ENCODE measurements around the gene WDR62.

The WDR62 gene

DNA sequence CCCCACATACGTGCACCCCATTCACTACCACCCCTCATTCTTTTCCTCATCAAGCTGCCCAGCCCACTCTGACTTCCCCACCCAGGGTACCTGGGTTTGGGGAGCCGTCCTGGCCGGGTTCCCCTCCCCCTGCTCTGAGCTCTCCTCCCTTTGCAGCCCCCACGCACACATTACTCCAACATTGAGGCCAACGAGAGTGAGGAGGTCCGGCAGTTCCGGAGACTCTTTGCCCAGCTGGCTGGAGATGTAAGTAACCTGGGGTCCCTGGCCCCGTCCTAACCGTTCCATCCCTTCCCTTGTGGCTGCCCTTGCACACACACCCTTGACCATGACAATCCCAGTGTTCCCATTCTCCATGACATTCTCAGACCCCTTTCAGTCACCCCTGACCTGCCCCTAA lies 87.8 kb downstream of the WDR62 start:
- Histone ChIP-seq H3K27ac (ENCODE audit: low read length) (no peak overlapping the region), H3K36me3 (ENCODE audit: control insufficient read depth in 2 of 2, insufficient read depth in 2 of 2, low read length in 2 of 2) (peaks cover 30 to 32% of the 10 kb centered on the region in 2 donors)

GRCh38 chr19:36144624-36145023 lies 89.9 kb downstream of the WDR62 start:
- peaks cover 8% of the 10 kb centered on the region for H3K4me1 ChIP-seq (ENCODE audit: control insufficient read depth, insufficient read depth, low read length)
- H3K36me3 ChIP-seq (ENCODE audit: control insufficient read depth in 2 of 2, insufficient read depth in 2 of 2, low read length in 2 of 2): peaks cover 38 to 45% of the 10 kb centered on the region in 2 donors
- no peak overlapping the region for H3K9ac ChIP-seq (ENCODE audit: low read length in 2 of 2)
- no peak overlapping the region for H3K4me3 ChIP-seq (ENCODE audit: low read length in 2 of 2)
- no peak overlapping the region for H3K27ac ChIP-seq (ENCODE audit: low read length)
- no peaks in the 10 kb centered on the region for H3K9me3 ChIP-seq (ENCODE audit: control insufficient read depth in 2 of 2, low read length in 2 of 2)
- no peaks in the 10 kb centered on the region for H3K27me3 ChIP-seq (ENCODE audit: control insufficient read depth in 1 of 2, insufficient read depth in 2 of 2, low read length in 2 of 2)

More for the DNA sequence above, 87.8 kb downstream of the WDR62 start:
- Histone ChIP-seq H3K9ac (ENCODE audit: low read length in 2 of 2) (no peak overlapping the region), H3K4me3 (ENCODE audit: low read length in 2 of 2) (no peak overlapping the region), H3K4me1 (ENCODE audit: control insufficient read depth, insufficient read depth, low read length) (peaks cover 13% of the 10 kb centered on the region), H3K9me3 (ENCODE audit: control insufficient read depth in 2 of 2, low read length in 2 of 2) (no peaks in the 10 kb centered on the region), H3K27me3 (ENCODE audit: control insufficient read depth in 1 of 2, insufficient read depth in 2 of 2, low read length in 2 of 2) (no peaks in the 10 kb centered on the region)

GRCh38 chr19:36149673-36150406 lies 95.1 kb downstream of the WDR62 start:
- Histone ChIP-seq H3K27ac (ENCODE audit: low read length) (no peak overlapping the region), H3K27me3 (ENCODE audit: control insufficient read depth in 1 of 2, insufficient read depth in 2 of 2, low read length in 2 of 2) (no peaks in the 10 kb centered on the region), H3K36me3 (ENCODE audit: control insufficient read depth in 2 of 2, insufficient read depth in 2 of 2, low read length in 2 of 2) (peaks cover 36 to 39% of the 10 kb centered on the region in 2 donors), H3K9me3 (ENCODE audit: control insufficient read depth in 2 of 2, low read length in 2 of 2) (no peaks in the 10 kb centered on the region), H3K9ac (ENCODE audit: low read length in 2 of 2) (no peak overlapping the region), H3K4me1 (ENCODE audit: control insufficient read depth, insufficient read depth, low read length) (peaks cover 15% of the 10 kb centered on the region), H3K4me3 (ENCODE audit: low read length in 2 of 2) (no peak overlapping the region)

DNA sequence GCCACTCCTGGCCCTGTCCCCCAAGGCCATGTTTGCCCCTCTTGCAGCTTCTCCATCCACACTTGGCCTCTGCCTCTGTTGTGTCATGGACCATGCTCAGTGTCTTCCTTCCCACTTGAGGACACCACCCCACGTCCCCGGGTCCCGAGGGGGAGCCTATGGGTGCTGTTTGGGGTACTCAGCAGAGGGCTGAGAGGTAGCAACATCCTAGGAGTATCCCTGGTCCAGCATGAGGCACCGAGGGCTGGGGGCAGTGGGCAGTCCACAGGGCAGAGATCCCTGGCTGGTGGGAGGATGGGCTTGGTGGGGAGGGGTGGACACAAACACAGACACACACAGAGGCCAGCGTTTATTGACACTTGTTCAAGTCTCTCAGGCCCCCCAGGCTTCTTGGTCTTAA lies 95.9 kb downstream of the WDR62 start:
- Histone ChIP-seq H3K4me3 (ENCODE audit: low read length in 2 of 2) (no peak overlapping the region), H3K4me1 (ENCODE audit: control insufficient read depth, insufficient read depth, low read length) (peaks cover 15% of the 10 kb centered on the region), H3K9me3 (ENCODE audit: control insufficient read depth in 2 of 2, low read length in 2 of 2) (no peaks in the 10 kb centered on the region), H3K36me3 (ENCODE audit: control insufficient read depth in 2 of 2, insufficient read depth in 2 of 2, low read length in 2 of 2) (peaks cover 32 to 38% of the 10 kb centered on the region in 2 donors), H3K27me3 (ENCODE audit: control insufficient read depth in 1 of 2, insufficient read depth in 2 of 2, low read length in 2 of 2) (no peaks in the 10 kb centered on the region), H3K27ac (ENCODE audit: low read length) (peak overlapping the region; percentile 94), H3K9ac (ENCODE audit: low read length in 2 of 2) (peak overlapping the region; percentile 36 to 44)

GRCh38 chr19:36151144-36152018 lies 96.7 kb downstream of the WDR62 start:
- Histone ChIP-seq H3K4me1 (ENCODE audit: control insufficient read depth, insufficient read depth, low read length) (peaks cover 15% of the 10 kb centered on the region), H3K4me3 (ENCODE audit: low read length in 2 of 2) (peak overlapping the region; percentile 50 to 75), H3K9me3 (ENCODE audit: control insufficient read depth in 2 of 2, low read length in 2 of 2) (no peaks in the 10 kb centered on the region), H3K27me3 (ENCODE audit: control insufficient read depth in 1 of 2, insufficient read depth in 2 of 2, low read length in 2 of 2) (no peaks in the 10 kb centered on the region), H3K27ac (ENCODE audit: low read length) (peak overlapping the region; percentile 94), H3K36me3 (ENCODE audit: control insufficient read depth in 2 of 2, insufficient read depth in 2 of 2, low read length in 2 of 2) (peaks cover 24 to 30% of the 10 kb centered on the region in 2 donors), H3K9ac (ENCODE audit: low read length in 2 of 2) (peak overlapping the region; percentile 85 to 86)

GRCh38 chr19:36152019-36152351 lies 97.3 kb downstream of the WDR62 start:
- Histone ChIP-seq H3K36me3 (ENCODE audit: control insufficient read depth in 2 of 2, insufficient read depth in 2 of 2, low read length in 2 of 2) (peaks cover 18 to 24% of the 10 kb centered on the region in 2 donors), H3K27ac (ENCODE audit: low read length) (peak overlapping the region; percentile 94), H3K9me3 (ENCODE audit: control insufficient read depth in 2 of 2, low read length in 2 of 2) (no peaks in the 10 kb centered on the region), H3K9ac (ENCODE audit: low read length in 2 of 2) (peak overlapping the region; percentile 85 to 86), H3K27me3 (ENCODE audit: control insufficient read depth in 1 of 2, insufficient read depth in 2 of 2, low read length in 2 of 2) (no peaks in the 10 kb centered on the region), H3K4me1 (ENCODE audit: control insufficient read depth, insufficient read depth, low read length) (peaks cover 15% of the 10 kb centered on the region), H3K4me3 (ENCODE audit: low read length in 2 of 2) (peak overlapping the region; percentile 50 to 75)

DNA sequence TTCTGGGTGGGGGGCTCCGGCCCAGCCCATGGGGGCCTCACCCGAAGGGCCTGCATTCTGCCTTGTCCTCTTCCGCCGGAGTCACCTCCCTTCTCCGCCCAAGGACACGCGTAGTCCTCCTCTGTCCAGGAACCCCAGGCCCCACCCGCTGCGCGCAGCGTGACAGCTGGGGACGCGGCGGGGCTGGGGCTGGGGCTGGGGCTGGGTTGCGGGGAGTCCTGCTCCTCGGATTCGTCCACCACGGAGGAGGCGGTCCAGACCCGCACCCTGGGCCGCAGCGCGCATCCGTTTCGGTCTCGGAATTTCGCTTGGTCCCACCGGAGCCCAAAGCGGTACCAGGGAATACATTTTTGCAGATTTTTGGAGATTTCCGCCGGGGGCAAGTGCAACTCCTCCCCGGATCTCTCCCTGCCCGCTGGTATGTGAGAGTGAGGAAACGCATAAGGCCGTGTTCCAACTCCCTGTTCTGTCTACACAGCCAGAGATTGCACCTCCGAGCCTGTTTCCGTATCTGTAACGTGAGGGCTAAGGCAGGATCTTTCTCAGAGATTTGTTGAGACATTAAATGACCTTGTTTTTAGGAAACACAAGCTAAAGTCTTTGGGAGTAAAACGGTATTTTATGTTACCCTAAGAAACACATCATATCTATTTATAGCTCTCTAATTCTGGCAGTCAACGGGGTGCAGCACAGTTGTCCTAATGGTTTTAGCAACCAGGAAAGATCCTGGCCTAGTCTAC lies 97.8 kb downstream of the WDR62 start, which contains the start of gene COX7A1:
TSS of gene COX7A1 (minus strand) at position 96 of the 740 bp plus-strand sequence. CDS start at position 56, 40 bp downstream.
- no peaks in the 10 kb centered on the region for H3K9me3 ChIP-seq (ENCODE audit: control insufficient read depth in 2 of 2, low read length in 2 of 2)
- peak within 1 kb of the TSS; percentile 94 for H3K27ac ChIP-seq (ENCODE audit: low read length)
- H3K4me1 ChIP-seq (ENCODE audit: control insufficient read depth, insufficient read depth, low read length): peaks cover 15% of the 10 kb centered on the region
- peaks cover 15 to 22% of the 10 kb centered on the region in 2 donors for H3K36me3 ChIP-seq (ENCODE audit: control insufficient read depth in 2 of 2, insufficient read depth in 2 of 2, low read length in 2 of 2)
- H3K4me3 ChIP-seq (ENCODE audit: low read length in 2 of 2): peak within 1 kb of the TSS; percentile 50 to 75
- H3K27me3 ChIP-seq (ENCODE audit: control insufficient read depth in 1 of 2, insufficient read depth in 2 of 2, low read length in 2 of 2): no peaks in the 10 kb centered on the region
- peak within 1 kb of the TSS; percentile 85 to 86 for H3K9ac ChIP-seq (ENCODE audit: low read length in 2 of 2)

DNA sequence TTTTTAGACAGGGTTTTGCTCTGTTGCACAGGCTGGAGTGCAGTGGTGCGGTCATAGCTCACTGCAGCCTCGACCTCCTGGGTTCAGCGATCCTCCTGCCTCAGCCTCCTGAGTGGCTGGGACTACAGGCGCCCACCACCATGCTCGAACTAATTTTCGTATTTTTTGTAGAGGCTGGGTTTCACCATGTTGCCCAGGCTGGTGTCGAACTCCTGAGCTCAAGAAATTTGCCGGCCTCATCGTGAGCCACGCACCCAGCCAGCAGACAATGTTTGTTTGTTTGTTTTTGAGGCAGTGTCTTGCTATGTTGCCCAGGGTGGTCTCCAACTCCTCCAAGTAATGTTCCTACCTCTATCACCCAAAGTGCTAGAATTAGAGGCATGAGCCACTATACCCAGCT lies 98.4 kb downstream of the WDR62 start:
- H3K27me3 ChIP-seq (ENCODE audit: control insufficient read depth in 1 of 2, insufficient read depth in 2 of 2, low read length in 2 of 2): no peaks in the 10 kb centered on the region
- peaks cover 12 to 16% of the 10 kb centered on the region in 2 donors for H3K36me3 ChIP-seq (ENCODE audit: control insufficient read depth in 2 of 2, insufficient read depth in 2 of 2, low read length in 2 of 2)
- peak overlapping the region; percentile 94 for H3K27ac ChIP-seq (ENCODE audit: low read length)
- H3K4me1 ChIP-seq (ENCODE audit: control insufficient read depth, insufficient read depth, low read length): peaks cover 15% of the 10 kb centered on the region
- peak overlapping the region in 1 of 2 donors; percentile 85 for H3K9ac ChIP-seq (ENCODE audit: low read length in 2 of 2)
- H3K9me3 ChIP-seq (ENCODE audit: control insufficient read depth in 2 of 2, low read length in 2 of 2): no peaks in the 10 kb centered on the region
- peak overlapping the region in 1 of 2 donors; percentile 75 for H3K4me3 ChIP-seq (ENCODE audit: low read length in 2 of 2)
